ENCODE measurements around the gene MVP.
"Not testable (repeated sequence)": the region's sequence is repeated elsewhere in the genome, so short reads cannot be mapped to it uniquely, and the experiment has no call there.

The MVP gene

GRCh38 chr16:29777576-29778350 is 42.5 kb upstream of the MVP start, which contains the start of gene ZG16:
Gene ZG16, plus strand, starts transcription at chr16:29778256. Its CDS starts 1,011 bp downstream, at chr16:29779267.
- no peaks in the 10 kb centered on the region for H3K4me1 ChIP-seq (ENCODE audit: low read depth, poor library complexity, severe bottlenecking)
- H3K79me2 ChIP-seq (ENCODE audit: insufficient read depth, low read depth): no peaks in the 10 kb centered on the region
- TF ChIP-seq, protein P1, sequence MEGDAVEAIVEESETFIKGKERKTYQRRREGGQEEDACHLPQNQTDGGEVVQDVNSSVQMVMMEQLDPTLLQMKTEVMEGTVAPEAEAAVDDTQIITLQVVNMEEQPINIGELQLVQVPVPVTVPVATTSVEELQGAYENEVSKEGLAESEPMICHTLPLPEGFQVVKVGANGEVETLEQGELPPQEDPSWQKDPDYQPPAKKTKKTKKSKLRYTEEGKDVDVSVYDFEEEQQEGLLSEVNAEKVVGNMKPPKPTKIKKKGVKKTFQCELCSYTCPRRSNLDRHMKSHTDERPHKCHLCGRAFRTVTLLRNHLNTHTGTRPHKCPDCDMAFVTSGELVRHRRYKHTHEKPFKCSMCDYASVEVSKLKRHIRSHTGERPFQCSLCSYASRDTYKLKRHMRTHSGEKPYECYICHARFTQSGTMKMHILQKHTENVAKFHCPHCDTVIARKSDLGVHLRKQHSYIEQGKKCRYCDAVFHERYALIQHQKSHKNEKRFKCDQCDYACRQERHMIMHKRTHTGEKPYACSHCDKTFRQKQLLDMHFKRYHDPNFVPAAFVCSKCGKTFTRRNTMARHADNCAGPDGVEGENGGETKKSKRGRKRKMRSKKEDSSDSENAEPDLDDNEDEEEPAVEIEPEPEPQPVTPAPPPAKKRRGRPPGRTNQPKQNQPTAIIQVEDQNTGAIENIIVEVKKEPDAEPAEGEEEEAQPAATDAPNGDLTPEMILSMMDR (conservative IDR thresholded peaks at IDR 0.05; ENCODE audit: low read depth, low read length): no peak

DNA sequence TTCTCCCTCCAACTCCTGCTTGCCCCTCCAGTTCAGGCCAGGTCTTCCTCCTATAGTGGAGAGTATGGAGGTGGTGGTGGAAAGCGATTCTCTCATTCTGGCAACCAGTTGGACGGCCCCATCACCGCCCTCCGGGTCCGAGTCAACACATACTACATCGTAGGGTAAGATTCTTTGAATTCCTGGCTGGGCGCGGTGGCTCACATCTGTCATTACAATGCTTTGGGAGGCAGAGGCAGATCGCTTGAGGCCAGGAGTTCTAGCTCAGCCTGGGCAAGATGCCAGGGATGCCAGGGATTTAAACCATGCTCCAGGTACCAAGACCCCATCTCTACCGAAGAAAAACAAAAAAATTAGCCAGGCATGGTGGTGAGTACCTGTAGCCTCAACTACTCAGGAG is 40.8 kb upstream of the MVP start:
- Histone ChIP-seq H3K4me1 (ENCODE audit: low read depth, poor library complexity, severe bottlenecking) (no peaks in the 10 kb centered on the region), H3K27me3 (ENCODE audit: insufficient read depth, low read depth) (0 out of 2 replicates have a peak, but pooled peaks cover 4% of the 10 kb centered on the region), H2AFZ (ENCODE audit: low read depth) (no peak overlapping the region), H3K36me3 (ENCODE audit: insufficient read depth) (no peaks in the 10 kb centered on the region), H4K20me1 (ENCODE audit: insufficient read depth) (no peaks in the 10 kb centered on the region), H3K4me3 (IDR thresholded peaks at IDR 0.05; ENCODE audit: insufficient read depth, low read depth, low read length) (no peak overlapping the region), H3K27ac (no peak overlapping the region), H3K79me2 (ENCODE audit: insufficient read depth, low read depth) (no peaks in the 10 kb centered on the region), H3K9ac (no peak overlapping the region), H3K4me2 (no peak overlapping the region)
- TF ChIP-seq, protein P1 (conservative IDR thresholded peaks at IDR 0.05; ENCODE audit: low read depth, low read length): no peak

More at GRCh38 chr16:29777576-29778350, 42.5 kb upstream of the MVP start, which contains the start of gene ZG16:
- Histone ChIP-seq H3K9ac (no peak within 1 kb of the TSS), H2AFZ (ENCODE audit: low read depth) (no peak within 1 kb of the TSS), H3K4me3 (IDR thresholded peaks at IDR 0.05; ENCODE audit: insufficient read depth, low read depth, low read length) (no peak within 1 kb of the TSS), H3K27me3 (ENCODE audit: insufficient read depth, low read depth) (0 out of 2 replicates have a peak, but pooled peaks cover 4% of the 10 kb centered on the region), H3K27ac (no peak within 1 kb of the TSS), H4K20me1 (ENCODE audit: insufficient read depth) (no peaks in the 10 kb centered on the region), H3K36me3 (ENCODE audit: insufficient read depth) (no peaks in the 10 kb centered on the region), H3K4me2 (no peak within 1 kb of the TSS)

DNA sequence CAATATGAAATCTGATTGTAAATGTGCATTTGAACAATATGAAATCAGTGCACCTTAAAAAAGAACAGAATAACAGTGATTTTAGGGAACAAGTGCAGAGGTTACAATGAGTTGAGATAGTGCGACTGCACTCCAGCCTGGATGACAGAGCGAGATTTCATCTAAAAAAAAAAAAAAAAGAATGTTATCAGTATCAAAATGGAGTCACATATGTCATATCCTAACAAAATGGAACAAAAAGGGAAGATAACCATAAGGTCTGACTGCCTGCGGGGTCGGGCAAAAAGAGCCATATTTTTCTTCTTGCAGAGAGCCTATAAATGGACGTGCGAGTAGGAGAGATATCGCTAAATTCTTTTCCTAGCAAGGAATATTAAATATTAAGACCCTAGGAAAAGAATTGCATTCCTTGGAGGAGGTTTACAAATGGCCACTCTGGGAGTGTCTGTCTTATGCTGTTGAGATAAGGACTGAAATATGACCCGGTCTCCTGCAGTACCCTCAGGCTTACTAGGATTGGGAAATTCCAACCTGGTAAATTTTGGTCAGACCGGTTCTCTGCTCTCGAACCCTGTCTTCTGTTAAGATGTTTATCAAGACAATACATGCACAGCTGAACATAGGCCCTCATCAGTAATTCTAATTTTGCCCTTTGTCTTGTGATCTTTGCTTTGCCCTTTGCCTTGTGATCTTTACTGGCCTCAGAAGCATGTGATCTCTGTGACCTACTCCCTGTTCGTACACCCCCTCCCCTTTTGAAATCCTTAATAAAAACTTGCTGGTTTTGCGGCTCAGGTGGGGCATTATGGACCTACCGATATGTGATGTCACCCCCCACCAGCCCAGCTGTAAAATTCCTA is 36.9 kb upstream of the MVP start:
- H3K36me3 ChIP-seq (ENCODE audit: insufficient read depth); H3K9ac ChIP-seq; H3K4me3 ChIP-seq (IDR thresholded peaks at IDR 0.05; ENCODE audit: insufficient read depth, low read depth, low read length); H3K27ac ChIP-seq; H3K4me2 ChIP-seq; H3K27me3 ChIP-seq (ENCODE audit: insufficient read depth, low read depth); H3K79me2 ChIP-seq (ENCODE audit: insufficient read depth, low read depth); H3K4me1 ChIP-seq (ENCODE audit: low read depth, poor library complexity, severe bottlenecking); H2AFZ ChIP-seq (ENCODE audit: low read depth); H4K20me1 ChIP-seq (ENCODE audit: insufficient read depth): not testable (repeated sequence)

GRCh38 chr16:29784157-29784556 is 36.1 kb upstream of the MVP start:
- no peaks in the 10 kb centered on the region for H3K36me3 ChIP-seq (ENCODE audit: insufficient read depth)
- no peak overlapping the region for H3K4me3 ChIP-seq (IDR thresholded peaks at IDR 0.05; ENCODE audit: insufficient read depth, low read depth, low read length)
- no peaks in the 10 kb centered on the region for H3K27me3 ChIP-seq (ENCODE audit: insufficient read depth, low read depth)
- TF ChIP-seq, protein P1 (conservative IDR thresholded peaks at IDR 0.05; ENCODE audit: low read depth, low read length): no peak
- no peaks in the 10 kb centered on the region for H3K4me1 ChIP-seq (ENCODE audit: low read depth, poor library complexity, severe bottlenecking)
- no peak overlapping the region for H3K9ac ChIP-seq
- H3K4me2 ChIP-seq: no peak overlapping the region
- no peak overlapping the region for H3K27ac ChIP-seq
- no peak overlapping the region for H2AFZ ChIP-seq (ENCODE audit: low read depth)
- H3K79me2 ChIP-seq (ENCODE audit: insufficient read depth, low read depth): no peaks in the 10 kb centered on the region
- H4K20me1 ChIP-seq (ENCODE audit: insufficient read depth): no peaks in the 10 kb centered on the region

Measured in KMS-11 (cell line).